ENCODE data around the gene ASTN2.

The ASTN2 gene

GRCh38 chr9:116430849-116431248 is 984.0 kb downstream of the ASTN2 start:
- no peak for FAIRE-seq

GRCh38 chr9:116425244-116425643 is 989.6 kb downstream of the ASTN2 start:
- no peak for FAIRE-seq

- no peak for FAIRE-seq
Observed at GRCh38 chr9:116423149-116423548, 991.7 kb downstream of the ASTN2 start.

- FAIRE-seq, result no peak
Observed at GRCh38 chr9:116422119-116422979, 992.5 kb downstream of the ASTN2 start.

GRCh38 chr9:116420993-116421538 is 993.8 kb downstream of the ASTN2 start:
- FAIRE-seq, result no peak

- FAIRE-seq, result no peak
Observed at GRCh38 chr9:116419181-116419580, 995.7 kb downstream of the ASTN2 start.

- FAIRE-seq, result no peak
Observed at GRCh38 chr9:116417464-116417863, 997.4 kb downstream of the ASTN2 start.

- no peak for FAIRE-seq
Observed at GRCh38 chr9:116416421-116416820, 998.4 kb downstream of the ASTN2 start.

DNA sequence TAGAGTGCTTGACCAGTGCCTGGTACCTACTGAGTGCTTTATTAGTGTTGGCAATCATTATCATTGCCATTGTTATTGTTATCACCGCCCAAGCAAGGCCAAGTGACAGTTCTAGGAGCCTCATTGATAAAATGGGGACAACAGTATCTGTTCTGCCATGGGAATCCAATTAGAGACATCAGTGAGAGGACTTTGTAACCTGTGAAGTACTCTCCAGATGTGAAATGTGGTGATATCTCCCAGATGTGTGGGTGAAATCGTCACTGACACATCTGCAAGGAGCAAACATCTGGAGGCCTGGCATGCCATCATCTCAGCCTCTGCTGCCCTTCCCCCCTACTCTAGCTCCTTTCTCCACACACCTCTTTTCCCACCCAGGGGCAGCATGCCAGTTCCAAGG is 1000.5 kb downstream of the ASTN2 start:
- FAIRE-seq, result no peak

DNA sequence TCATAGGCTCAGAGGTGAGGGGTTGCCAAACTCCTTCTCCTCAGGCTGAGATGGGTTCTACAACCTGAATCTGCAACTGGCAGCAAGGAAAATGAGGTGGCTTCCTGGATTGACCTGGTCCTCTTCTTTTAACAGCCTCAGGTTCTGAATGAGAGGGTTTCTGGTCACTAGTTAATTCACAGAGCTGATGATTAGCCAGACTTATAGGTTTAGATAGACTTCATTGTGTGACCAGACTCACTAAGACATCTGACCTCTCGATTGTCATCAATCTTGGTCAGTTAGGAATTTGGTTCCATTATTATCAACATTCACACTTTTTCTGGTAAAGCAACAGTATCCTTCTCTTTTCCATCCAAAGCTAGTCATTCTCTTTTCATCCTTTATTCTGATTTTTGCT is 1003.4 kb downstream of the ASTN2 start:
- FAIRE-seq, result no peak

- FAIRE-seq, result no peak
Observed at GRCh38 chr9:116409638-116410037, 1005.2 kb downstream of the ASTN2 start.

DNA sequence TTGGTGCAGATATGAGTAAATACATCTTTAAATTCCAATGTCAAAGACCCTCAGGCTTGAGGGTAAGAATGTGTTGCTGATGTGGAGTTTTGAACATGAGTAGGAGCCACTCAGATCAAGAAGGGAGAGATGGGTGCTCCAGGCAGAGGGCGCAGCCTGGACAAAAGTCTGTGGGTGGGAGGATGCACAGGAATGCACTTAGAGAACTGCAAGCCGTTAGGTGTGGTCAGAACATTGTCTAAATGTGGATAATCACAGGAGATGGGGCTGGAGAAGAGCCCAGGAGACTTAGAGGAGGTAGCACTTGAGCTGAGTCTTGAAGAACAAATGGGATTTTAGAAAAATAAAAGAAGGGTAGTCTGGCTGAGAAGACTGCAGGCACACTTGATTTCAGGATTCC is 1005.7 kb downstream of the ASTN2 start:
- no peak for FAIRE-seq

- FAIRE-seq, result no peak
Observed at GRCh38 chr9:116406469-116406868, 1008.4 kb downstream of the ASTN2 start.

DNA sequence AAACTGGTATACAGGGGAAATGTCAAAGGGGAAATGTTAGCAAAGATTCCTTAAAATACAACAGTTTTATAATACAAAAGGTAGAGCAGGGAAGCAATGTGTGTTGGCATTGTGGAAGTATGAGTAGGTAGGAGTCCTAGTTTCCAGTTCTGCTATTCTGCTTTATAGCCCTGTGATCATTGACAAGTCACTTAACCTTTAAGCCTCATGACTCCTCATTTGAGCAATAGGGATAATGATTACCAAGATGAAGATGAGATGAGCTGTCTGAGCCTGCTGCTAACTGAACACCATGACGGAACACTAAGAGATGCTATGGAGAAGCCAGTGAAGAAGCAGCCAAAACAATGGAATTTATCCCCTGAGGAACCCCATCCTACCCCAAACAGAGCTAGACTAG is 1009.5 kb downstream of the ASTN2 start:
- no peak for FAIRE-seq

DNA sequence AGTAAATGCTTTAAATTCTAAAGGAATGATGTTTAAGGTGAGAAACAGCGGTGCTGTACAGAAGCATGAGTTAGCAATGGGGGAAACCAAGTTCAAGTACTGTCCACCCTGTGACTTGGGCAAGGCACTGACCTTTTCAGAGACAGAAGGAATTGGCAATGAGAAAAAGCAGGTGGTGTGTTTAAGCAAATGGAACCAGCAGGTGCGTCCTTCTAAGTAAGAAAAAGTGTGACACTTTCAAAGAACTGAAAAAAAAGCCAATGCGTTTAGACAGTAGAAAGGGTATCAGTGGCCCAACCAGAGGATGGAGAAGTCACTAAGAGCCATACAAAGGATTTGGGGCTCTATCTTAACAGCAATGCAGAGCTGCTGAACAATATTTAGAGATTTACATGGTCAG is 1010.6 kb downstream of the ASTN2 start:
- FAIRE-seq, result no peak

DNA sequence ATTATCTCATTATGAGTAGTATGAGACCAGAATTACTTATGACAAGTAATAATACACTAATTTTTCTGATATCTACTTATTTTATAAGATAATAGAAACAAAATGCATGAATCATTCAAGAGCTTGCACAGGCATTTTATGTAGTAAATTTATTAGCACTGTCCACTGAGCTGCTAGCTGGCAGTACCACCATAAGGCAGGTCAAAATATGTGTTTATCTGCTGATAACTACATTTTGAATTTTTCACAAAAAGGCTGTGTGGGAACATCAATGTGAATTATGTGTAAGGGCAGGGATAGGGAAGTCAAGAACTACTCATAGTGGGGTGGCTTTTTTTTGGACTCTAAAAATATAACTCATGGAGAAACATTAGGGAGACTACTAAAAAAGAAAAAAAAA is 1011.7 kb downstream of the ASTN2 start:
- FAIRE-seq, result no peak

- no peak for FAIRE-seq
Observed at GRCh38 chr9:116395699-116396037, 1019.2 kb downstream of the ASTN2 start.

GRCh38 chr9:116394894-116395698 is 1019.8 kb downstream of the ASTN2 start:
- FAIRE-seq, result no peak

- no peak for FAIRE-seq
Observed at GRCh38 chr9:116394070-116394469, 1020.8 kb downstream of the ASTN2 start.

DNA sequence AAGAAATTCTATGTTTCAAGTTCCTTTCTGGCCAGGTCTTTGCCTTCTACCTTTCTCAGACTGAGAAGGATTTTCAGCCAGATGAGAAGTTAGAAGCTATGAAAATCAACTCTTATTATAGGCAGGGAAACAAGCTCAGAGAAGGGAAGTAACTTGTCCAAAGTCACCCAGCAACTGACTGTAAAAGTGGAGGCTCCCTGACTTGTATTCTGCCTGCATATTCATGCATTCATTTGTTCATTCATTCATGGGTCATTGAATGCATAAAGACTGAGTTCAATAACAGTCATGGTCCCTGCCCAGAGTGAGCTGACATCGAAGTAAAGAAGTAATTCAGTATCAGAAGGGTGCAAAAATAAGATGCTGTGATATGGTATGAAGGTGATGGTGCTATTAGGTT is 1021.7 kb downstream of the ASTN2 start:
- no peak for FAIRE-seq

DNA sequence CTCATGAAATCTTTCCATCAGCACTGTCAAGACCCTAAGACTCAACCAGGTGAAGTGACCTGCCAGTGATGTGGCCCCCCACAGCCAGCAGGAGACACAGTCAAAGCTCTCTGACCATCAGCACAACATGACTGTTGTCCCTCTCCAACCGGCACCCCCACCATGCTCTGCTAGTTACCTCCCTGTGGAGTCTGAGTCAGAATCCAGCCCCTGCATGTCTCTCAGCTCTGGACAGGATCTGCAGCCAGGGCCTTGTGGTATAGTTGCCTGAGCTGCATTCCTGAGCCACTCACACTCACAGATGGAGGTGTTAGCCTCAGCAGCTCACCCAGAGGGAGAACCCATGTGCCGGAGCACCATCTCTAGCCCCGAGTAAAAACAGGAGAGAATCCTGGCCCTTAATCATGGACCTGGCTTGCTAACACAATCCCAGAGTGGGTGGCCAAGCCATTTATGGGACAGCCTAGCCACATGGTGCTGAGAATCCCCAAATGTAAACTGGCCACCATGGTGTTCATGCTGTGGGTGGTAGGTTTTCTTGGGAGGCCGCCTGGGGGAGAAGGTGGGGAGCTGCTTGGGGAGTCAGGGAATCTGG is 1023.5 kb downstream of the ASTN2 start:
- FAIRE-seq, result no peak

- no peak for FAIRE-seq
Observed at GRCh38 chr9:116390303-116391228, 1024.3 kb downstream of the ASTN2 start.
